Measurements from ENCODE around the gene FXYD6.

The FXYD6 gene

GRCh38 chr11:117805045-117805444 lies 71.4 kb downstream of the FXYD6 start:
- 0 out of 2 replicates have a peak, but pooled peaks have one; percentile 14 for TF ChIP-seq CEBPB (IDR thresholded peaks at IDR 0.05)
- TF ChIP-seq ZBTB7A (IDR thresholded peaks at IDR 0.05; ENCODE audit: low read depth) = no peak

GRCh38 chr11:117803896-117804295 lies 72.6 kb downstream of the FXYD6 start:
- TF ChIP-seq NFIC (IDR thresholded peaks at IDR 0.05) (no peak), TCF12 (IDR thresholded peaks at IDR 0.05; ENCODE audit: low read depth) (no peak), CEBPB (IDR thresholded peaks at IDR 0.05) (no peak), EGR1 (IDR thresholded peaks at IDR 0.05) (no peak), TAF1 (IDR thresholded peaks at IDR 0.05; ENCODE audit: low read depth) (no peak), FOXM1 (IDR thresholded peaks at IDR 0.05; ENCODE audit: borderline replicate concordance, low read depth) (no peak), USF1 (IDR thresholded peaks at IDR 0.05) (no peak), EP300 (IDR thresholded peaks at IDR 0.05; ENCODE audit: borderline replicate concordance) (no peak), ZBTB7A (IDR thresholded peaks at IDR 0.05; ENCODE audit: low read depth) (no peak), RAD21 (IDR thresholded peaks at IDR 0.05; ENCODE audit: low read depth) (no peak), TEAD4 (IDR thresholded peaks at IDR 0.05) (no peak)
- TF ChIP-seq, protein P1, sequence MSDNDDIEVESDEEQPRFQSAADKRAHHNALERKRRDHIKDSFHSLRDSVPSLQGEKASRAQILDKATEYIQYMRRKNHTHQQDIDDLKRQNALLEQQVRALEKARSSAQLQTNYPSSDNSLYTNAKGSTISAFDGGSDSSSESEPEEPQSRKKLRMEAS (IDR thresholded peaks at IDR 0.05) = no peak
- TF ChIP-seq, protein P2, sequence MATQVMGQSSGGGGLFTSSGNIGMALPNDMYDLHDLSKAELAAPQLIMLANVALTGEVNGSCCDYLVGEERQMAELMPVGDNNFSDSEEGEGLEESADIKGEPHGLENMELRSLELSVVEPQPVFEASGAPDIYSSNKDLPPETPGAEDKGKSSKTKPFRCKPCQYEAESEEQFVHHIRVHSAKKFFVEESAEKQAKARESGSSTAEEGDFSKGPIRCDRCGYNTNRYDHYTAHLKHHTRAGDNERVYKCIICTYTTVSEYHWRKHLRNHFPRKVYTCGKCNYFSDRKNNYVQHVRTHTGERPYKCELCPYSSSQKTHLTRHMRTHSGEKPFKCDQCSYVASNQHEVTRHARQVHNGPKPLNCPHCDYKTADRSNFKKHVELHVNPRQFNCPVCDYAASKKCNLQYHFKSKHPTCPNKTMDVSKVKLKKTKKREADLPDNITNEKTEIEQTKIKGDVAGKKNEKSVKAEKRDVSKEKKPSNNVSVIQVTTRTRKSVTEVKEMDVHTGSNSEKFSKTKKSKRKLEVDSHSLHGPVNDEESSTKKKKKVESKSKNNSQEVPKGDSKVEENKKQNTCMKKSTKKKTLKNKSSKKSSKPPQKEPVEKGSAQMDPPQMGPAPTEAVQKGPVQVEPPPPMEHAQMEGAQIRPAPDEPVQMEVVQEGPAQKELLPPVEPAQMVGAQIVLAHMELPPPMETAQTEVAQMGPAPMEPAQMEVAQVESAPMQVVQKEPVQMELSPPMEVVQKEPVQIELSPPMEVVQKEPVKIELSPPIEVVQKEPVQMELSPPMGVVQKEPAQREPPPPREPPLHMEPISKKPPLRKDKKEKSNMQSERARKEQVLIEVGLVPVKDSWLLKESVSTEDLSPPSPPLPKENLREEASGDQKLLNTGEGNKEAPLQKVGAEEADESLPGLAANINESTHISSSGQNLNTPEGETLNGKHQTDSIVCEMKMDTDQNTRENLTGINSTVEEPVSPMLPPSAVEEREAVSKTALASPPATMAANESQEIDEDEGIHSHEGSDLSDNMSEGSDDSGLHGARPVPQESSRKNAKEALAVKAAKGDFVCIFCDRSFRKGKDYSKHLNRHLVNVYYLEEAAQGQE (IDR thresholded peaks at IDR 0.05; ENCODE audit: low read depth) = no peak

- TF ChIP-seq CREB1 (IDR thresholded peaks at IDR 0.05; ENCODE audit: low read depth) = no peak
- no peak for TF ChIP-seq YY1 (IDR thresholded peaks at IDR 0.05; ENCODE audit: low read depth)
These were observed 76.8 kb downstream of the FXYD6 start for GRCh38 chr11:117799634-117800033.

DNA sequence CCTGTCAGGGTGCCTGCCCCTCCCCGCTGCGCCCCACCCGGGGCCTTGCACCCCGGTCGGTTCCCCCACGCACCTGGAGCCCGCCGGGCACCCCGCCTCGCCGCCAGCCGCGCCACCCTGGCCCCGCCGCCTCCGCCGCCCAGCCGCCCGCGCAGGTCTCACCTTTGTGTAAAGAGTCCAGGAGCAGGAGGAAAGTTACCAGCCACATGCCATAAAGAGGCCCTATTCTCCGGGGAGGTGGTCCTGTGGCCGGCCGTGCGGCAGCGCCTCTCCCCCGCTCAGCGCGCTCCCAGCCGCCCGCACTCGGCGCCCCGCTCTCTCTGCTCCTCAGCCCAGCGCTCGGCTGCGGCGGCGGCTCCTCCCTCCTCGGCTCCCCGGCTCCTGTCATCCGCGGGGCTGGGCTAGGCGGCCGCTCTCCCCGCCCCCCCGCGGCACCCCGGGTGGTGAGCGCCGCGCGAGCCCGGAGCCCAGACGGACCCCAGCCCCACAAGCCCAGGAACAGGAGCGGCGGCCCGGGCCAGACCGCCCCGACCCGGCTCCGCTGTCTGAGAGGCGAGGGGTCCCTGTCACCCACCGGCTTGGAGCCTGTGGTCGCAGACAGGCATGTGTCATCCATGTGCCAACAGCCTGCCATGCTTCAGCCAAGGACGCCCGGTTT lies 79.5 kb downstream of the FXYD6 start, which contains the start of gene DSCAML1:
Gene DSCAML1 (minus strand): TSS at position 345 of the 658 bp plus-strand sequence. CDS start 137 bp downstream, at position 208.
- TF ChIP-seq EP300 (IDR thresholded peaks at IDR 0.05; ENCODE audit: borderline replicate concordance) (no peak), FOXM1 (IDR thresholded peaks at IDR 0.05; ENCODE audit: borderline replicate concordance, low read depth) (no peak)

DNA sequence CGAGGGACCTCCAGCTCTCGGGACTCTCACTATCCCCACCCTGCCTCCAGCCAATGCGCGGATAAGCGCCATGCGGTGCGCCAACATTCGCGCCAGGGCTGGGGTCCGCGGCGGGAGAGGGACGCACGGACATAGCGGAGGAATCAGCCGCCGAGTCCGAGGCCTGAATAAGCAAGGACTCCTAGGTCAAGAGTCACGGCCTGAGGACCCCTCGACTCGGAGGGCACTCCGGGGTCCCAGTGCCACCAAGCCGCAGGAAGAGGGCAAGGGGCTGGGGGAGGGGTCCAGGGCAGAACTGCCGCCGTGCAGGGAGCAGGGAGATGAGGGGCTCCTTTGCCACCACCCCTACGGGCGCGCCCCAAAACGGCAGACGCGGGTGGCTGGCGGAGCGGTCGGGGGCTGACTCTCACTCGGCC lies 80.0 kb downstream of the FXYD6 start:
- TF ChIP-seq ZBTB7A (IDR thresholded peaks at IDR 0.05; ENCODE audit: low read depth) (no peak), USF1 (IDR thresholded peaks at IDR 0.05) (no peak), FOXM1 (IDR thresholded peaks at IDR 0.05; ENCODE audit: borderline replicate concordance, low read depth) (no peak), EGR1 (IDR thresholded peaks at IDR 0.05) (no peak)
- TF ChIP-seq, protein P1 (IDR thresholded peaks at IDR 0.05) = no peak
- TF ChIP-seq, protein P2 (IDR thresholded peaks at IDR 0.05; ENCODE audit: low read depth) = no peak

DNA sequence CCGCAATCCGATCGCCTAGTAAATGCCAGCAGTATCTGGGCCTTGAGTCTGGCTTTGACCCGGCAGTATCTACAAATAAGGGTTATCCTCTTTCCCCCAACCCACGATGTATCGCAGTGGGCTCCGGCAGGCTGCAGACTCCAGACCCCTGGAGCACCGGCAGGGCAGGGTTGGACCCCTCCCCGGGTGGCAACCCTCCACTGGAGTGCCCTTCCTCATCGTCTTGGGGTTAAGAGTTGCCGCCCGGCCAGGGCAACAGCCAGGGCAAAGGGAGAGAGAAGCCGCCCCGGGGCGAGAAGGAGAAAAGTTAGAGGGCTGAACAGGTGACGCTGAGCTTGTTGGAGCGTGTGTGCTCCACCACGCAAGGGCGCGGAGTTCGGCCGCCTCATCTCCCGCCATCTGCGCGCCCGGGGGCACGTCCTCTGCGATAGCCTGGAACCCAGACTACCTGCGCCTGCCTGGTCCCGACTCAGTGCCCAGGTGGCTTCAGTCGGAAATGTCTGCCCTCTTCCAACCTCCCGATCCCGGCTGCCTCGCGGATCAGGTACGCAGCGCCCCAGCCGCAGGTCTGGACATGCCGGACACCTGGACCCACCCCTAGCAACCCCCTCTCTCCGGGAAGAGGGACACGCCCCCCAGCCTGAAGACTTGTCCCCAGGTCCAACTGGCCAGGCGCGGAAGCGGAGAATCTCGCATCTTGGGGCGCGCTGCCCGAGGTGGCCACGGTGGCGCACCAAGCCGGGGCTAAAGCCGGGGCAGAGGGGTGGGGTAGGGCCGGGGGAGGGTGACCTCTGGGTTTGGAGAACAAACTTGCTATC lies 80.6 kb downstream of the FXYD6 start:
- no peak for TF ChIP-seq YY1 (IDR thresholded peaks at IDR 0.05; ENCODE audit: low read depth)
- no peak for TF ChIP-seq FOXM1 (IDR thresholded peaks at IDR 0.05; ENCODE audit: borderline replicate concordance, low read depth)
- TF ChIP-seq CEBPB (IDR thresholded peaks at IDR 0.05) = no peak
- no peak for TF ChIP-seq ZBTB7A (IDR thresholded peaks at IDR 0.05; ENCODE audit: low read depth)

Data from Ishikawa (cell line).